Adipocyte (in vitro differentiated cells): ENCODE data around the gene CABCOCO1.

Experiments
- DNase-seq: peaks from one replicate; pipeline ENCODE4 v3.0.0-alpha.2; 2015; ENCODE audit warnings: low read depth
- H3K27me3 ChIP-seq: replicated peaks from 2 replicates; pipeline ENCODE4 v1.7.0; 2013; ENCODE audit warnings: mild to moderate bottlenecking, low read length, moderate library complexity; ENCODE audit not compliant: control insufficient read depth, insufficient read depth
- H3K36me3 ChIP-seq: 2 replicates; pipeline ENCODE4 v1.7.0; 2013; ENCODE audit warnings: low read length, mild to moderate bottlenecking, moderate library complexity; ENCODE audit not compliant: control insufficient read depth, insufficient read depth, severe bottlenecking
- H3K4me1 ChIP-seq: 2 replicates; pipeline ENCODE4 v1.7.0; 2013; ENCODE audit warnings: mild to moderate bottlenecking, low read length, moderate library complexity; ENCODE audit not compliant: control insufficient read depth, insufficient read depth
- H3K4me3 ChIP-seq: 2 replicates; pipeline ENCODE4 v1.7.0; 2013; ENCODE audit warnings: mild to moderate bottlenecking, low read length, moderate library complexity
- H3K9ac ChIP-seq: 2 replicates; pipeline ENCODE4 v1.7.0; 2013; ENCODE audit warnings: mild to moderate bottlenecking, low read length, moderate library complexity
- H3K9me3 ChIP-seq: 2 replicates; pipeline ENCODE4 v1.7.0; 2013; ENCODE audit warnings: mild to moderate bottlenecking, low read length, moderate library complexity; ENCODE audit not compliant: control insufficient read depth

CABCOCO1 gene

DNA sequence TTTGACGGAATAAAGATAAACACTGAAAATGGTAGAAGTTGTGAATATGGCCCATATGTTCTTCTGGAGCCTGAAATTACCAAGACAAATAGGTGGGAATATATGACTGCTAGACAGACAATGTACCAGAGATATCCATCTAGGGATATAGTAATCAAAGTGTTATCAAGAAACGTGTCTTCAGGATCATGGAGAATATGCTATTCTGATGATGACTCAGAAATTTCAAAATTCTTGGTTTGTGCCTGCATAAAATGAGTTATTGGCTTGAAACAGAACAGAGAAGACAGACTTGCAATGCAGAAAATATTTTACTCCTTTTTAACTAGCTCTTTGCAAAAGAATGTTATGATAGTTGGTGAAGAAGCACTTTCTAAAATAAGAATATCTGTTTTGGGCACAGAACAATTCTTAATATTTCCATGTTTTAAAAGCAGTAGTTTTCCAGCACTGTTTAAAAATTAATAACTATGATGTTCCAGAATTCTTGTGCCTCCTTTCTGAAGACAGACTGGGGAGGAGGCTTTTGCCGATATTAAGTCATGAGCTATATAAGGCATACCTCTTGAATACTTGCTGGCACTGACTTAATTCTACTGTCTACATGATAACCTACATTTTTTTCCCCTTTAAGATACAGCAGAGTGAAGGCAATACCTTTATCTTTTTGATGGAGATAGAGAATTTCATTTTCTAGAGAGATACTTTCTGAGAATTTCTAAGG lies 34.4 kb upstream of the CABCOCO1 start:
- peak; percentile 79 for DNase-seq
- Histone ChIP-seq H3K27me3 (no peaks in the 10 kb centered on the region), H3K9ac (peak overlapping the region; percentile 80), H3K9me3 (no peaks in the 10 kb centered on the region), H3K4me1 (peaks cover 35% of the 10 kb centered on the region), H3K4me3 (peak overlapping the region; percentile 58), H3K36me3 (no peaks in the 10 kb centered on the region)

DNA sequence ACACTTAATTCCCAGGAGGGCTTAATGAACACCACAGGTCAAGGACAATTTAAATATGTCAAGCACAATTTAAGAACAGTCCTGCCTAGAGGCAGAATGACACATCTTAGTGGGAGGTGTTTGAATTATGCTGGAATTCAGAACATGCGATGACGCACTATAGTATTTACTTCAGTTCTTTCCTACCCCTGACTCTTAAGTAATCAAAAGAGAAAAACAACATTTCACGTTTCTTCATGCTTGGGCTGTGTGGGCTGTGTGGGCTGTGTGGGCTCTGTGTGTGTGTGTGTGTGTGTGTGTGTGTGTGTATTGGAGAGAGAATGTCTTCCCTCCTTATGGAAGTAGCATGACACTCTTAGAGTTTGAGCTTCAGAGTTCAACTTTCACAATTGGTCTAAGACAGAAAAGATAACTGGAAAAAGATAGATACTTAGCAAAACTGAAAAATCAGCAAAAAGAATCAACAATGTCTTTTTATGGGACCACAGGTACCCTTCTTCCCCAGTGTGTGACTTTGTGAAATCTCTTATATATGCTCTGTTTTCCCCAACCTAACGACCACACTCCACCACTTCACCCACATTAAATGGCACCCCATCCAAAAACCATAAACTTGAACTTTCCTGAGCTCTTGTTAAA lies 33.7 kb upstream of the CABCOCO1 start:
- Histone ChIP-seq H3K9me3 (no peaks in the 10 kb centered on the region), H3K9ac (peak overlapping the region; percentile 80), H3K4me1 (peaks cover 35% of the 10 kb centered on the region), H3K4me3 (peak overlapping the region; percentile 58), H3K36me3 (no peaks in the 10 kb centered on the region), H3K27me3 (no peaks in the 10 kb centered on the region)
- peak; percentile 92 for DNase-seq

DNA sequence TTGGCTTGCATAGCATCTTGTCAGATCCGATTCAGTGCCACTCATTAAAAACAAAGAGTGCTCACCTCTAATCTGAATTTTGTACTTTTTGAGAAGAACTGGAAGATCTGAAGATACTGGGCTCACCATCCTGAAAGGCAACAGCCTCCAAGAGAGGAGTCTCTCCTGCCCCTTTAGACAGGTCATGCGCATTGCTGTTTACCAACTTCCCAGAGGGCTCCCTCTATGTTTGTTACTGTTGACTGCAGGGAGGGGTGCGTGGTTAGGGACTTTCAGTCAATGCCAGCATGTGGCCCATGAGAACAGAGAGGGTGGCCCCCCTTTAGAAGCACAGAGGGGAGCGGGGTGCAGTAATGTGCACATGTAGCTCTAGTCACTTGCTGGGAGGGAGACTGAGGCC lies 33.2 kb upstream of the CABCOCO1 start:
- H3K4me1 ChIP-seq: peaks cover 41% of the 10 kb centered on the region
- DNase-seq: no peak

GRCh38 chr10:61632057-61632670 lies 30.6 kb upstream of the CABCOCO1 start:
- no peaks in the 10 kb centered on the region for H3K27me3 ChIP-seq
- no peaks in the 10 kb centered on the region for H3K36me3 ChIP-seq
- no peak overlapping the region for H3K9ac ChIP-seq
- H3K9me3 ChIP-seq: no peaks in the 10 kb centered on the region
- no peak overlapping the region for H3K4me3 ChIP-seq
- peaks cover 57% of the 10 kb centered on the region for H3K4me1 ChIP-seq
- DNase-seq: no peak

More for the DNA sequence above, 33.2 kb upstream of the CABCOCO1 start:
- Histone ChIP-seq H3K36me3 (no peaks in the 10 kb centered on the region), H3K4me3 (peak overlapping the region; percentile 58), H3K9ac (peak overlapping the region; percentile 80), H3K9me3 (no peaks in the 10 kb centered on the region), H3K27me3 (no peaks in the 10 kb centered on the region)

- Histone ChIP-seq H3K4me1 (peaks cover 43% of the 10 kb centered on the region), H3K27me3 (no peaks in the 10 kb centered on the region), H3K4me3 (peak overlapping the region; percentile 39), H3K36me3 (no peaks in the 10 kb centered on the region), H3K9ac (peak overlapping the region; percentile 68), H3K9me3 (no peaks in the 10 kb centered on the region)
- peak; percentile 65 for DNase-seq
These were observed 29.1 kb upstream of the CABCOCO1 start for GRCh38 chr10:61633665-61634064.

- peak overlapping the region; percentile 68 for H3K9ac ChIP-seq
- H3K4me3 ChIP-seq: peak overlapping the region; percentile 39
- H3K27me3 ChIP-seq: no peaks in the 10 kb centered on the region
- no peaks in the 10 kb centered on the region for H3K9me3 ChIP-seq
- H3K4me1 ChIP-seq: peaks cover 32% of the 10 kb centered on the region
- H3K36me3 ChIP-seq: no peaks in the 10 kb centered on the region
- DNase-seq: peak; percentile 64
These were observed 28.0 kb upstream of the CABCOCO1 start for GRCh38 chr10:61634746-61635145.

DNA sequence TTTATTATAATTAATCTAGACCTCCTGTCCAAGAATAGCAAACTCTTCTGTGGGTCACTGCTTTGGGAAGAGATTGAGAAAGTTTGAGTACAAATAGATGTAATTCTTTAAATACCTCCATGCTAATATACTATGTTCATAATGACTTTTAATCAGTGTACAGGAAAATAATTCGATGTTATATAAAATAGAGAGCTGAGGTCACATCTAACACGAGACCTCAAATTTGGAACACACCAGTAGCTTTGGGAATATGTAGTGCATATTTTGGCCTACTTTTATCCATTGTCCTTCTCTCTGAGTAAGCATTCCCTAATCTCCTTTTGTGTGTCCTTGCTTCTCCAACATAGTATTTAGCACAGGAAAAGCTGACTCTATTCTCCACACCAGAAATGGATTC lies 27.3 kb upstream of the CABCOCO1 start:
- peak; percentile 12 for DNase-seq
- Histone ChIP-seq H3K9ac (peak overlapping the region; percentile 51), H3K27me3 (no peaks in the 10 kb centered on the region), H3K36me3 (no peaks in the 10 kb centered on the region), H3K4me1 (peaks cover 32% of the 10 kb centered on the region), H3K4me3 (no peak overlapping the region), H3K9me3 (no peaks in the 10 kb centered on the region)

GRCh38 chr10:61635932-61636331 lies 26.8 kb upstream of the CABCOCO1 start:
- DNase-seq: no peak
- Histone ChIP-seq H3K27me3 (no peaks in the 10 kb centered on the region), H3K4me3 (no peak overlapping the region), H3K36me3 (no peaks in the 10 kb centered on the region), H3K4me1 (peaks cover 32% of the 10 kb centered on the region), H3K9ac (peak overlapping the region; percentile 51), H3K9me3 (no peaks in the 10 kb centered on the region)

GRCh38 chr10:61639952-61640351 lies 22.8 kb upstream of the CABCOCO1 start:
- H3K4me3 ChIP-seq: no peak overlapping the region
- H3K27me3 ChIP-seq: no peaks in the 10 kb centered on the region
- H3K9ac ChIP-seq: no peak overlapping the region
- peaks cover 33% of the 10 kb centered on the region for H3K4me1 ChIP-seq
- DNase-seq: no peak
- no peaks in the 10 kb centered on the region for H3K9me3 ChIP-seq
- no peaks in the 10 kb centered on the region for H3K36me3 ChIP-seq

DNA sequence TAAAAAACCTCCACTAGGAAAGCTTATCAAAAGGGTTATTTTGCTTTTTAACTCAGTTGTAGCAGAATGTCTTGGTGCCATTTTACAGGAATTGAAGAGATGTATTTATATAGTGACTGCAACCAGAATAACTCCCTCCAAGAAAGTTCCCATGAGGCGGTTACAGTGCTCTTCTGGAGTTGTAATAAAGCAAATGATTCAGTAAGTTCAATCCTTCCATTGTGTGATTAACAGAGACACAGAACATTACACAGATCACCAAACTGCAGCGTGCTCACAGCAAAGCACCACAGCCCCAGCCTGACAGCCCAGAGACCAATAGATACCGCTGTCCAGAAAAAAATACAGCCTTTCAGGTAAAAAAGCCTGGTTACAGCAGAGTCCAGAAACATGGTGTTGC lies 21.9 kb upstream of the CABCOCO1 start:
- no peaks in the 10 kb centered on the region for H3K36me3 ChIP-seq
- peaks cover 24% of the 10 kb centered on the region for H3K4me1 ChIP-seq
- H3K9ac ChIP-seq: no peak overlapping the region
- H3K27me3 ChIP-seq: no peaks in the 10 kb centered on the region
- DNase-seq: no peak
- no peak overlapping the region for H3K4me3 ChIP-seq
- no peaks in the 10 kb centered on the region for H3K9me3 ChIP-seq

GRCh38 chr10:61642150-61642571 lies 20.6 kb upstream of the CABCOCO1 start:
- Histone ChIP-seq H3K27me3 (no peaks in the 10 kb centered on the region), H3K36me3 (no peaks in the 10 kb centered on the region), H3K4me3 (peak overlapping the region; percentile 67), H3K9me3 (no peaks in the 10 kb centered on the region), H3K4me1 (peaks cover 18% of the 10 kb centered on the region), H3K9ac (no peak overlapping the region)
- DNase-seq: peak; percentile 58
